Transverse colon (tissue), 4 donors: ENCODE data around the gene XXYLT1. TPM values are rescaled to one million over a fixed set of nuclear protein-coding genes. Genes with fewer than 3 reads are reported as not detected.

Experiments
- DNase-seq: peaks from one replicate; pipeline ENCODE4 v3.0.0-alpha.2; 2019
- H3K27ac ChIP-seq, 4 donors: fragments of 200-600 bp; sonication (generic); 2 replicates each; pipeline ENCODE4 v1.5.1; 2016 to 2018; ENCODE audit warnings: inconsistent platforms in 4 of 4
- H3K27me3 ChIP-seq: fragments of 200-600 bp; sonication (generic); 2 replicates; pipeline ENCODE4 v1.5.1; 2017; ENCODE audit warnings: inconsistent platforms
- H3K36me3 ChIP-seq, 4 donors: fragments of 200-600 bp; sonication (generic); 2 replicates each; pipeline ENCODE4 v1.5.1; 2017 to 2019; ENCODE audit warnings: inconsistent platforms in 4 of 4
- H3K4me1 ChIP-seq, 4 donors: fragments of 200-600 bp; sonication (generic); 2 replicates each; pipeline ENCODE4 v1.5.1; 2017 to 2020; ENCODE audit warnings: inconsistent platforms in 4 of 4
- H3K4me3 ChIP-seq, 4 donors: fragments of 200-600 bp; sonication (generic); 1 replicate in 1 of 4; 2 replicates in 3 of 4; pipeline versions ENCODE4 v1.5.1 to v1.6.1; 2017 to 2019; ENCODE audit warnings: inconsistent platforms in 4 of 4
- H3K9me3 ChIP-seq, 2 donors: fragments of 200-600 bp; sonication (generic); 2 replicates each; pipeline ENCODE4 v1.5.1; 2017 to 2019; ENCODE audit warnings: inconsistent platforms in 2 of 2
- CTCF ChIP-seq, 5 experiments: fragments of 200-600 bp in 3 of 5; fragments of 450-650 bp in 2 of 5; sonication (generic) in 3 of 5; IDR thresholded peaks; 1 replicate in 2 of 5; 2 replicates in 3 of 5; pipeline ENCODE4 v1.5.1; 2016 to 2017; ENCODE audit warnings: antibody characterized with exemption in 5 of 5, inconsistent platforms in 3 of 5, mild to moderate bottlenecking in 2 of 5, moderate library complexity in 1 of 5
- EP300 ChIP-seq: sonication (generic); formaldehyde crosslinking; IDR thresholded peaks from one replicate; pipeline ENCODE4 v1.6.1; 2017; ENCODE audit warnings: antibody characterized with exemption, low read depth
- POLR2A ChIP-seq: fragments of 450-650 bp; IDR thresholded peaks from one replicate; pipeline ENCODE4 v1.6.1; 2016; ENCODE audit warnings: antibody characterized with exemption, mild to moderate bottlenecking, moderate library complexity
- POLR2AphosphoS5 ChIP-seq, 3 donors: sonication (generic); formaldehyde crosslinking; IDR thresholded peaks; one replicate each; pipeline ENCODE4 v1.6.1; 2016; ENCODE audit warnings: antibody characterized with exemption in 3 of 3
- whole genome bisulfite sequencing, 2 donors: methylation state at CpG; one replicate each; pipeline ENCODE4 v1.1.5; 2018; ENCODE audit warnings: low coverage in 1 of 2; 5-methylcytosine and 5-hydroxymethylcytosine counted together
- in situ Hi-C, 4 donors: fragments of 200-750 bp; cut with MboI; loops; one replicate each; pipeline versions ENCODE4 v1.15.0 to v1.15.1; 2017; ENCODE audit warnings: low sequenced_read_pairs in 3 of 4, low pct_ligation_motif_present in 1 of 4, low pct_unique_long_range_greater_than_20kb in 1 of 4
- intact Hi-C: fragments of 100-400 bp; cut with DNase I; formaldehyde crosslinking; loops from one replicate; pipeline ENCODE4 v1.15.1; 2023; ENCODE audit warnings: low total_unique reads
- total RNA-seq, 4 donors: library from RNA; depleted of rRNA; stranded (reverse); fragments of >200 nt; gene quantifications; one replicate each; pipeline ENCODE4 v1.1.0, GENCODE V29; 2016

Gene XXYLT1
- total RNA-seq, 4 donors from 2014 or later: 3.0 to 10.0 (median 5.9) TPM

- Histone ChIP-seq H3K4me3 (no peak overlapping the region), H3K27ac (no peak overlapping the region), H3K36me3 (no peaks in the 10 kb centered on the region), H3K27me3 (no peaks in the 10 kb centered on the region), H3K4me1 (peaks cover 0 to 10% (median 4%) of the 10 kb centered on the region in 4 donors), H3K9me3 (no peaks in the 10 kb centered on the region)
- in situ Hi-C loops (loop anchor here in 1 of 4 donors (10.0 kb wide), 1 partner anchor 126 kb away; no protein-coding TSS in a partner anchor), intact Hi-C loops (no loop called here)
- TF ChIP-seq POLR2AphosphoS5 (IDR thresholded peaks at IDR 0.05) (no peak), POLR2A (no peak), EP300 (no peak), CTCF (IDR thresholded peaks at IDR 0.05) (no peak)
- WGBS, 2 donors: 79 to 89% methylated on average over 3 to 7 of the region's 7 CpGs
- no peak for DNase-seq
These were observed 142.5 kb downstream of the XXYLT1 start for GRCh38 chr3:195128255-195129071.

- Histone ChIP-seq H3K4me3 (no peak overlapping the region), H3K9me3 (no peaks in the 10 kb centered on the region), H3K36me3 (no peaks in the 10 kb centered on the region), H3K4me1 (no peaks in the 10 kb centered on the region), H3K27ac (no peak overlapping the region), H3K27me3 (no peaks in the 10 kb centered on the region)
- 86 to 93% methylated on average over 3 to 14 of the region's 14 CpGs for WGBS, 2 donors
- no peak for DNase-seq
- TF ChIP-seq CTCF (IDR thresholded peaks at IDR 0.05): no peak
- TF ChIP-seq EP300: no peak
- no peak for TF ChIP-seq POLR2A
- no peak for TF ChIP-seq POLR2AphosphoS5 (IDR thresholded peaks at IDR 0.05)
- in situ Hi-C loops (loop anchor here in 1 of 4 donors (10.0 kb wide), 1 partner anchor 129 kb away; no protein-coding TSS in a partner anchor), intact Hi-C loops (no loop called here)
These were observed 144.8 kb downstream of the XXYLT1 start for GRCh38 chr3:195126056-195126605.

GRCh38 chr3:195125646-195126045, 145.3 kb downstream of the XXYLT1 start:
- intact Hi-C loops (no loop called here), in situ Hi-C loops (loop anchor here in 1 of 4 donors (10.0 kb wide), 1 partner anchor 129 kb away; no protein-coding TSS in a partner anchor)
- no peak overlapping the region for H3K27ac ChIP-seq
- TF ChIP-seq EP300 (no peak), POLR2A (no peak), CTCF (IDR thresholded peaks at IDR 0.05) (no peak), POLR2AphosphoS5 (IDR thresholded peaks at IDR 0.05) (no peak)
- 84 to 100% methylated on average over 1 to 11 of the region's 11 CpGs for WGBS, 2 donors
- no peaks in the 10 kb centered on the region for H3K36me3 ChIP-seq
- no peaks in the 10 kb centered on the region for H3K4me1 ChIP-seq
- DNase-seq: no peak
- H3K27me3 ChIP-seq: no peaks in the 10 kb centered on the region
- H3K4me3 ChIP-seq: no peak overlapping the region
- no peaks in the 10 kb centered on the region for H3K9me3 ChIP-seq

- no peak overlapping the region for H3K27ac ChIP-seq
- intact Hi-C loops (no loop called here), in situ Hi-C loops (loop anchor here in 1 of 4 donors (10.0 kb wide), 1 partner anchor 130 kb away; no protein-coding TSS in a partner anchor)
These were observed 146.5 kb downstream of the XXYLT1 start for GRCh38 chr3:195124378-195124992.

More at GRCh38 chr3:195124378-195124992, 146.5 kb downstream of the XXYLT1 start:
- H3K27me3 ChIP-seq: no peaks in the 10 kb centered on the region
- H3K4me3 ChIP-seq: no peak overlapping the region
- H3K36me3 ChIP-seq: no peaks in the 10 kb centered on the region
- WGBS, 2 donors: 88 to 100% methylated on average over 1 to 18 of the region's 18 CpGs
- peaks cover 0 to 8% (median 1%) of the 10 kb centered on the region in 4 donors for H3K4me1 ChIP-seq
- no peak for DNase-seq
- no peak for TF ChIP-seq CTCF (IDR thresholded peaks at IDR 0.05)
- TF ChIP-seq POLR2AphosphoS5 (IDR thresholded peaks at IDR 0.05): no peak
- TF ChIP-seq EP300: no peak
- TF ChIP-seq POLR2A: no peak
- H3K9me3 ChIP-seq: no peaks in the 10 kb centered on the region
